G401 (cell line): ENCODE measurements around the gene KRTAP5-11. TPM values are rescaled to one million over a fixed set of nuclear protein-coding genes. Genes with fewer than 3 reads are reported as not detected.
A peak's percentile ranks its signal among the peaks of the same experiment; 100 is the strongest.
"Not testable (repeated sequence)": the region's sequence is repeated elsewhere in the genome, so short reads cannot be mapped to it uniquely, and the experiment has no call there.

Experiments
- DNase-seq: peaks from one replicate; pipeline ENCODE4 v3.0.0-alpha.2; 2015; ENCODE audit warnings: low spot score
- in situ Hi-C: cut with HindIII; loops from 2 replicates; pipeline ENCODE4 v1.10.0; 2016; ENCODE audit warnings: low sequenced_read_pairs, mixed read lengths
- total RNA-seq: library from RNA; depleted of rRNA; stranded (reverse); fragments of >200 nt; shearing (Covaris generic); gene quantifications from 2 replicates; pipeline ENCODE4 v1.2.3, GENCODE V29; 2014

Gene KRTAP5-11
- total RNA-seq, 1 experiment from 2014 or later: not detected

- peak; percentile 16 for DNase-seq
Observed at GRCh38 chr11:71563406-71563805, 19.3 kb downstream of the KRTAP5-11 start.

GRCh38 chr11:71562120-71562519, 20.6 kb downstream of the KRTAP5-11 start:
- in situ Hi-C loops: no loop called here
- no peak for DNase-seq

More at GRCh38 chr11:71563406-71563805, 19.3 kb downstream of the KRTAP5-11 start:
- in situ Hi-C loops: no loop called here

- peak; percentile 14 for DNase-seq
- in situ Hi-C loops: no loop called here
Observed at GRCh38 chr11:71558996-71559395, 23.7 kb downstream of the KRTAP5-11 start.

- DNase-seq: no peak
- in situ Hi-C loops: no loop called here
Observed at GRCh38 chr11:71557257-71557656, 25.4 kb downstream of the KRTAP5-11 start.

GRCh38 chr11:71556018-71556417, 26.7 kb downstream of the KRTAP5-11 start:
- in situ Hi-C loops: no loop called here
- no peak for DNase-seq

GRCh38 chr11:71555508-71555907, 27.2 kb downstream of the KRTAP5-11 start:
- DNase-seq: no peak
- in situ Hi-C loops: no loop called here

GRCh38 chr11:71554996-71555395, 27.7 kb downstream of the KRTAP5-11 start:
- in situ Hi-C loops: no loop called here
- no peak for DNase-seq

- DNase-seq: no peak
- in situ Hi-C loops: no loop called here
Observed at GRCh38 chr11:71551711-71552110, 31.0 kb downstream of the KRTAP5-11 start.

GRCh38 chr11:71548716-71549151, 33.9 kb downstream of the KRTAP5-11 start:
- no peak for DNase-seq
- in situ Hi-C loops: no loop called here

- DNase-seq: no peak
- in situ Hi-C loops: no loop called here
Observed at GRCh38 chr11:71548120-71548519, 34.6 kb downstream of the KRTAP5-11 start, which contains the start of gene KRTAP5-9. TSS of gene KRTAP5-9 (plus strand) at chr11:71548420. CDS start at chr11:71548658, 238 bp downstream.

GRCh38 chr11:71545405-71545966, 37.2 kb downstream of the KRTAP5-11 start:
- no peak for DNase-seq
- in situ Hi-C loops: no loop called here

GRCh38 chr11:71544525-71545214, 38.0 kb downstream of the KRTAP5-11 start:
- DNase-seq: no peak
- in situ Hi-C loops: no loop called here

GRCh38 chr11:71543866-71544265, 38.8 kb downstream of the KRTAP5-11 start:
- no peak for DNase-seq
- in situ Hi-C loops: no loop called here

- in situ Hi-C loops: no loop called here
Observed at GRCh38 chr11:71542879-71543777, 39.5 kb downstream of the KRTAP5-11 start.

GRCh38 chr11:71542382-71542781, 40.3 kb downstream of the KRTAP5-11 start:
- DNase-seq: no peak
- in situ Hi-C loops: no loop called here

More at GRCh38 chr11:71542879-71543777, 39.5 kb downstream of the KRTAP5-11 start:
- DNase-seq: no peak

GRCh38 chr11:71540521-71541304, 42.0 kb downstream of the KRTAP5-11 start:
- DNase-seq, in situ Hi-C loops: not testable (repeated sequence)

- in situ Hi-C loops, DNase-seq: not testable (repeated sequence)
Observed at GRCh38 chr11:71539971-71540370, 42.7 kb downstream of the KRTAP5-11 start.

GRCh38 chr11:71539017-71539416, 43.7 kb downstream of the KRTAP5-11 start:
- no peak for DNase-seq
- in situ Hi-C loops: no loop called here

GRCh38 chr11:71538666-71538990, 44.0 kb downstream of the KRTAP5-11 start:
- in situ Hi-C loops: no loop called here
- DNase-seq: no peak
